ENCODE data around the gene EXO1.

The EXO1 gene

DNA sequence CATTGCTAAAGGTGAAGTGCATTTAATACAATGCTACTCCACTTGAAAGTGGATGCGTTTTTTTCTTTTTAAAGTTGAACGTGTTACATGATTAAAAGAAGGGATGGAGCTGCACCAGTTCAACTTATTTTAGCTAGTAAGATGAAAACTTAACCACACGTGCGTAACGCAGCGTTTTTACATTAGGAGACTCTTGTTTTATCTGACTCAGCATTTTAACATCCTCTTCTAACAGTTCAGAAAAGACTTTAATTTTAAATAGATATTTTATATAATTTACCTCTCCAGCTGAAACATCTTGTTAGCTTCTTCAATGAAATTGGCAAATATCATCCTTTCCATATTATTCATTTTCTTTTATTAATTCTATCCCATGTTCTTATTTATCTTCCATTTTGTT lies 33.4 kb downstream of the EXO1 start:
- DNase-seq (ENCODE audit: low read depth) = no peak
- TF ChIP-seq, protein P1, sequence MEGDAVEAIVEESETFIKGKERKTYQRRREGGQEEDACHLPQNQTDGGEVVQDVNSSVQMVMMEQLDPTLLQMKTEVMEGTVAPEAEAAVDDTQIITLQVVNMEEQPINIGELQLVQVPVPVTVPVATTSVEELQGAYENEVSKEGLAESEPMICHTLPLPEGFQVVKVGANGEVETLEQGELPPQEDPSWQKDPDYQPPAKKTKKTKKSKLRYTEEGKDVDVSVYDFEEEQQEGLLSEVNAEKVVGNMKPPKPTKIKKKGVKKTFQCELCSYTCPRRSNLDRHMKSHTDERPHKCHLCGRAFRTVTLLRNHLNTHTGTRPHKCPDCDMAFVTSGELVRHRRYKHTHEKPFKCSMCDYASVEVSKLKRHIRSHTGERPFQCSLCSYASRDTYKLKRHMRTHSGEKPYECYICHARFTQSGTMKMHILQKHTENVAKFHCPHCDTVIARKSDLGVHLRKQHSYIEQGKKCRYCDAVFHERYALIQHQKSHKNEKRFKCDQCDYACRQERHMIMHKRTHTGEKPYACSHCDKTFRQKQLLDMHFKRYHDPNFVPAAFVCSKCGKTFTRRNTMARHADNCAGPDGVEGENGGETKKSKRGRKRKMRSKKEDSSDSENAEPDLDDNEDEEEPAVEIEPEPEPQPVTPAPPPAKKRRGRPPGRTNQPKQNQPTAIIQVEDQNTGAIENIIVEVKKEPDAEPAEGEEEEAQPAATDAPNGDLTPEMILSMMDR (IDR thresholded peaks at IDR 0.05; ENCODE audit: insufficient read depth, low read depth, low read length, missing control alignments) = no peak
- no peak overlapping the region for H3K4me3 ChIP-seq (ENCODE audit: low read depth, low read length)

DNA sequence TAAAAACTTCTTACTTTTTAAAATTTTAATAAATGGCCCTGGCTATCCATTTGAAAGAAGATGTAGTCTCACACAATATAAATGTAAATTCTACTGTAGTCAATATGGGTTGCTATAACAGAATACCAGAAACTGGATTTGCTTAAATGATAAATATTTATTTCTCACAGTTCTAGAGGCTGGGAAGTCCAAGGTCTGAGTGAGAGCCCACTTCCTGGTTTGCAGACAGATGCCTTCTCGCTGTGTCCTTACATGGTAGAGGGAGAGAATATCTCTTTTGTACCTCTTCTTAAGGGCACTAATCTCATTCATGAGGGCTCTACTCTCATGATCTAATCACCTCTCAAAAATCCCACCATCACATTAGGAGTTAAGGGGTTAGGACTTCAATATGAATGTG lies 35.2 kb downstream of the EXO1 start:
- no peak overlapping the region for H3K4me3 ChIP-seq (ENCODE audit: low read depth, low read length)
- TF ChIP-seq, protein P1 (IDR thresholded peaks at IDR 0.05; ENCODE audit: insufficient read depth, low read depth, low read length, missing control alignments) = no peak
- DNase-seq (ENCODE audit: low read depth) = no peak

DNA sequence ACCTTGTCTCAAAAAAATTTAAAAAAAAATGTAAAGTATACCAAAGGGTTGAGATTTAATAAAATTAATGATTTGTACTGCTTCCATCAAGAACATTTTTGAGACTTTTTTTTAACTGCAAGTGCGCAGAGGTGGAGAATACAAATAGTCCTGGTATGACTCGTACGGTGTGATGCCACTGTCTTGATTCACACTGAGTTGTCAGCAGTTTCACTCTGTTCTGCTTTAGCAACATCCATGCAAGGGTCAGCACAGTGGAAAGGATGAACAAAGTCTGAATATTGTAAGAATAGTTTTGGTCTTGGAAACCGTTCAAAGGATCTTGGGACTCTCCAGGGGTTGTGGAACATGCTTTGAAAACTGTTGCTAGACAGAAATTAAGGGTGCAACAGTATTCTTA lies 40.2 kb downstream of the EXO1 start:
- no peak overlapping the region for H3K4me3 ChIP-seq (ENCODE audit: low read depth, low read length)
- TF ChIP-seq, protein P1 (IDR thresholded peaks at IDR 0.05; ENCODE audit: insufficient read depth, low read depth, low read length, missing control alignments) = no peak
- no peak for DNase-seq (ENCODE audit: low read depth)

DNA sequence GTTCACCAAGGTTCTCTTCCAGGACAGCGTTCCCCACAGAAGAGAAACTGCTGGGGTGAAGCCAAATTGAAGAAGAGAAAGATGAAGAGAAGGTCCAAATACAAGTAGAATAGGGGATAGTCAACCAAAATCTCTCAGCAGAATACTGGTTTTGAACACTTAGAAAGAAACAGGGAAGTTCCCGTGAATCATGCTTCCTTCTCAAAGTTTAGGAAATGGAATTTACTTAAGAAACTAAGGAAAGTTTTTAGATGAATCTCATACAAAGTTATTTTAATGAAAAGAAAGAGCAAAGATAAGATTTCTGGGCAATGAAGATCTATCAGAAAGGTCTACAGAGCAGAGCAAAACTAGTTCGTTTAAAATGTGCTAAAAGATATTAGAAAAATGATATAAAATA lies 43.3 kb downstream of the EXO1 start:
- TF ChIP-seq, protein P1 (IDR thresholded peaks at IDR 0.05; ENCODE audit: insufficient read depth, low read depth, low read length, missing control alignments) = no peak
- DNase-seq (ENCODE audit: low read depth) = no peak
- no peak overlapping the region for H3K4me3 ChIP-seq (ENCODE audit: low read depth, low read length)

DNA sequence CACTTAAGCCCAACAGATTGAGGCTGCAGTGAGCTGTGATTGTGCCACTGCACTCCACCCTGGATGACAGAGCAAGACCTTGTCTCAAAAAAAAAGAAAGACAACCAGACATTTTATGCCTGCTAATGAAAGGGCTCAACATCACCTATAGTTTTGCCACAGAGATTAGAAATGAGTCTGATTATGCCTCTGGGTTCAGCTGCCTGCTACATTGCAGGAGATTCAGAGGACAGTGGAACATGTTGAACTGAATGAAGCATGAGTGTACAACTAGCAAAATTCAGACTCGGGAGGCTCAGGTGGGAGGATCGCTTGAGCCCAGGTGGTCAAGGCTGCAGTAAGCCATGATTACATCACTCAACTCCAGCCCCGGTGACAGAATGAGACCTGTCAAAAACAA lies 46.0 kb downstream of the EXO1 start:
- TF ChIP-seq, protein P1 (IDR thresholded peaks at IDR 0.05; ENCODE audit: insufficient read depth, low read depth, low read length, missing control alignments) = no peak
- H3K4me3 ChIP-seq (ENCODE audit: low read depth, low read length) = no peak overlapping the region

DNA sequence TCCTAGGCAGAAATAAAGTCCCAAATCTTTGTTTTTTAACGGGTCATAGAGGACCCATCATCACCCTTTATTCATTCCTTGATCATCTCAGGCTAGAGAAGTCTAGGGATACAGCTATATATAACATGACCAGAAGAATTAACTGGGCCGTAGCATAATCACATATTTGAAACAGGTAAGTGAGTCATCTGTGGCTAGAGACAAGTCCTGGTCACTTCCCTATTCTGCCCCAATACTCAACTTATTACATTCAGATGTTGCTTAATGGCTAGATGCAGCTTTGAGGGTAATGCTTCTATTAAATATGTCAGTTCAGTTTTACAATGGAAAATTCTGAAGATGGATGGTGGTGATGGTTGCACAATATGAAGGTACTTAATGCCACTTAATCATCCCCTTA lies 47.0 kb downstream of the EXO1 start:
- TF ChIP-seq, protein P1 (IDR thresholded peaks at IDR 0.05; ENCODE audit: insufficient read depth, low read depth, low read length, missing control alignments) = no peak
- H3K4me3 ChIP-seq (ENCODE audit: low read depth, low read length) = no peak overlapping the region
- peak; percentile 19 for DNase-seq (ENCODE audit: low read depth)

More for the DNA sequence above, 46.0 kb downstream of the EXO1 start:
- DNase-seq (ENCODE audit: low read depth) = no peak

DNA sequence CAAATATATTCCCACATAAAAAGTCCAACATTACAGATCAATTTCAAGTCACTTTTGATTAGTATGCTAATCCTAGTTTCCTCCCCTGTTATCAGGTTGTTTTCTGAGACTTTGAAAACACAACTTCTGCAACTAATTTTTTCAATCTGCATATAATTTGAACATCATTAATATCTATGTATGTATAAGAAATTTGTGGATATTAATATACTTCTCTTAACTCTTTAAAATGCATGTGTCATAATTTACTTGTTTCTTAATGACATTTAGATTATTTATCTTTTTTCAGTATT lies 48.6 kb downstream of the EXO1 start:
- no peak for DNase-seq (ENCODE audit: low read depth)
- H3K4me3 ChIP-seq (ENCODE audit: low read depth, low read length) = no peak overlapping the region
- TF ChIP-seq, protein P1 (IDR thresholded peaks at IDR 0.05; ENCODE audit: insufficient read depth, low read depth, low read length, missing control alignments) = no peak

Measured in GM12865 (cell line).